GM21717 (cell line): ENCODE results near the gene TAF11L2.
"Not testable (repeated sequence)": the region's sequence is repeated elsewhere in the genome, so short reads cannot be mapped to it uniquely, and the experiment has no call there.

Experiments used
- ATAC-seq: cut with Tn5 transposase; IDR thresholded peaks from one replicate; pipeline ENCODE4 v1.9.1; 2021; ENCODE audit warnings: mild to moderate bottlenecking, moderate library complexity; ENCODE audit not compliant: unreplicated experiment

TAF11L2 gene

GRCh38 chr5:17497931-17498330 is at the start of gene TAF11L2:
Gene TAF11L2, plus strand, starts transcription at chr5:17498231.
- not testable (repeated sequence) for ATAC-seq

DNA sequence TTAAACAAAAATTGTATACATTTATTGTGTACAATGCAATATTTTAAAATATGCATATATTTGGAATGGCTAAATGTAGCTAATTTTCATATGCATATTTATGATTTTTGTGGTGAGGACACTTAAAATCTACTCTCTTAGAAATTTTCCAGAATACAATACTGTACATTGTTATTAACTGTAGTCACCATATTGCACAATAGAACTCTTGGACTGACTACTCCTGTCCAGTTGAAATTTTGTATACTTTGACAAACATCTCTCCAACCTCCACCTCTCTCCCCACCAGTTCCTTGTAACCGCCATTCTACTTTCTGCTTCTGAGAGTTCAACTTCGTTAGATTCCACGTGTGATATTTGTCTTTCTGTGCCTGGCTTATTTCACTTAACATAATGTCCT is 49.2 kb upstream of the TAF11L2 start:
- ATAC-seq, result no peak

DNA sequence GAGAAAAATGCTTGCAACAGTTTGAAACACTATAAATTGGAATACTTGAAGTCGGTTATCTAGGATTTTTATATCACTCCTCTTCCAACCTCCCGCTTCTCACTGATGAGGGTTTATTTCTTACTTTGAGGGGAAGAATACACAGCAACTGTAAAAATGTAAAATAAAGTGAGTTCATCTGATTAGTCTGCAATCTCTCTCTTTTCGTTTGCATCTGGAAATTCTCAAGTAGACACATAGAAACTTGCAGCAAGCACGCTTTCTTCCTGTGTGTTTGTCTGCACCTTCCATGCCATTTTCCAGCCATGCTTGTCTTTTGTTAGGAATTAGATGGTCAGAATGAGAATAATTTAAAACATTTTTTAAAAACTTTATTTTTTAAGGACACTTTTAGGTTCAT is 45.1 kb upstream of the TAF11L2 start:
- ATAC-seq, result no peak

- ATAC-seq, result no peak
Measured at GRCh38 chr5:17455942-17456341, 42.1 kb upstream of the TAF11L2 start.

DNA sequence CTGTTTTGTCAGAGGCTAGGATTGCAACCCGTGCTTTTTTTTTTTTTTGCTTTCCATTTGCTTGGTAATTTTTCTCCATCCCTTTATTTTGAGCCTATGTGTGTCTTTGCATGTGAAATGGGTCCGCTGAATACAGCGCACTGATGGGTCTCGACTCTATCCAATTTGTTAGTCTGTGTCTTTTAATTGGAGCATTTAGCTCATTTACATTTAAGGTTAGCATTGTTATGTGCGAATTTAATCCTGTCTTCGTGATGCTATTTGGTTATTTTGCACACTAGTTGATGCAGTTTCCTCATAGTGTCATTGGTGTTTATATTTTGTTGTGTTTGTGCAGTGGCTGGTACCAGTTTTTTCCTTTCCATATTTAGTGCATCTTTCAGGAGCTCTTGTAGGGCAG is 36.2 kb upstream of the TAF11L2 start:
- no peak for ATAC-seq

DNA sequence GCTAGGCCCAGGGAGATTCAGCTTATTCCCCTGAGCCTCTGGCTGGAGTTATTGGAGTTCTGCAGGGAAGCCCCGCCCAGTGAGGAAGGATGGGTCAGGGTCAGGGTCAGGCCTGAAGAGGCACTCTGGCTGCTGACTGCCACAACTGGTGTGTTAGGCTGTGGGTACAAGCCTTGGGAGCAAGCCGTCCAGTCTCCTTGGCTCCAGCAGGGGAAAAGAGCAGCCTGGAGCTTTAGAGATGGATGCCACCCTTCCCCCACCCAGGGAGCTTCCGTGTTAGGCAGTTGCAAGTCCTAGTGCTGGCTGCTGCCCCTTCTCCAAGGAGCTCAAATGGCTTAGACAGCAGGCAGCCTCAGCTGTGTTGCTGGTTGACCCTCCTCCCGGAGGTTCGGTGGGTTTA is 34.4 kb upstream of the TAF11L2 start:
- ATAC-seq, result no peak

- ATAC-seq, result no peak
Measured at GRCh38 chr5:17470064-17470463, 28.0 kb upstream of the TAF11L2 start.

DNA sequence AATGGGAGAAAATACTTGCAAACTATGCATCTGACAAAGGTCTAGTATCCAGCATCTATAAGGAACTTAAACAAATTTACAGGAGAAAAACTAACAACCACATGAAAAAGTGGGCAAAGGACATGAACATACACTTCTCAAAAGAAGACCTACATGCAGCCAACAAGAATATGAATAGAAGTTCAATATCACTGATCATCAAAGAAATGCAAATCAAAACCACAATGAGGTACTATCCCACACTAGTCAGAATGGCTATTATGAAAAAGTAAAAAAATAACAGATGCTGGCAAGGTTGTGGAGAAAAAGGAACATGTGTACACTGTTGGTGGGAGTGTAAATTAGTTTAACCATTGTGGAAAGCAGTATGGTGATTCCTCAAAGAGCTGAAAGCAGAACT is 23.0 kb upstream of the TAF11L2 start:
- ATAC-seq, result not testable (repeated sequence)

GRCh38 chr5:17477043-17477442 is 21.0 kb upstream of the TAF11L2 start:
- no peak for ATAC-seq

GRCh38 chr5:17477573-17478265 is 20.3 kb upstream of the TAF11L2 start:
- ATAC-seq, result no peak

DNA sequence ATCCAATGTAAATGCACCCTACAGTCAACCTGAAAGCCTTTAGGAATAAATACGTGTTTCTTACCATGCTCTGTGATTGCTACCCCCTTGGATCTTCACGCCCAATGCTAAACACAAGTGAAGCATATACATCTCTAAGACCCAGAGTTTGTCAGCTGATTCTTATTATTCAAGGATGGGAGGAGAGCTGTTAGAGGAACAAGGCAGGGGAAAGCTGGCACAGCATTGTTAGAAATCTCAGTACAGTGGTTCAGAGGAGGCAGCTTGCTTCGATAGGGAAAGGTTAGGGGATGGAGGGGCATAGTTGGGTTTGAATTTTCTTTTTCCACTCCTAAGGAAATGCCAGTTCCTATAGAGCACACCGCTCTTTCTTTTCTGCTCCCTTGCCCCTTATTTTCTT is 16.7 kb upstream of the TAF11L2 start:
- no peak for ATAC-seq

- ATAC-seq, result no peak
Measured at GRCh38 chr5:17482790-17483189, 15.2 kb upstream of the TAF11L2 start.

DNA sequence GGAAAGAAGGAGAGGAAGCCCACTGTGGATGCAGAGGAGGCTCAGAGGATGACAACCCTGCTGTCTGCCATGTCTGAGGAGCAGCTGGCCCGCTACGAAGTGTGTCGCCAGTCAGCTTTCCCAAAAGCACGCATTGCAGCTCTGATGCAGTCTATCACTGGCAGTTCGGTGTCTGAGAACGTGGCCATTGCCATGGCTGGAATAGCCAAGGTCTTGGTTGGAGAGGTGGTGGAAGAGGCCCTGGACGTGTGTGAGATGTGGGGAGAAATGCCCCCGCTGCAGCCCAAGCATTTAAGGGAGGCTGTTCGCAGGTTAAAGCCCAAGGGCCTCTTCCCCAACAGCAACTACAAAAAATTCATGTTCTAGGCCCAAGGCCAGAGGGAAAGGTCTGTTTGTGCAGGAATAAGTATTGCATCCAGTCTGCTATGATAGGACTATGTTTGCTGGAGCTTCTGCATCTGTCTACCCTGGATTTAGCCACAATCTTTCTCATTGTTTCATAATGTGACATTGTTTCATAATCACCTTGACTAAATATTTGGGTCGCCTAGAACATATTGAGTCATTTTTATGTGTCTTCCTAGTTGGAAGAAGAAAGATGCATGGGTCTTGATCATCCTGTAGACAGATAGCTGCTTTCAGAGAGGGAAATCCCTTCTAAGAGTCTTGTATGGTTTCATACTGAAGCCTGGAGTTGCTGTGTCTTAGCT is 11.4 kb upstream of the TAF11L2 start:
- not testable (repeated sequence) for ATAC-seq

GRCh38 chr5:17487174-17487512 is 10.9 kb upstream of the TAF11L2 start:
- ATAC-seq, result no peak

GRCh38 chr5:17491257-17491656 is 6.8 kb upstream of the TAF11L2 start:
- ATAC-seq, result not testable (repeated sequence)

DNA sequence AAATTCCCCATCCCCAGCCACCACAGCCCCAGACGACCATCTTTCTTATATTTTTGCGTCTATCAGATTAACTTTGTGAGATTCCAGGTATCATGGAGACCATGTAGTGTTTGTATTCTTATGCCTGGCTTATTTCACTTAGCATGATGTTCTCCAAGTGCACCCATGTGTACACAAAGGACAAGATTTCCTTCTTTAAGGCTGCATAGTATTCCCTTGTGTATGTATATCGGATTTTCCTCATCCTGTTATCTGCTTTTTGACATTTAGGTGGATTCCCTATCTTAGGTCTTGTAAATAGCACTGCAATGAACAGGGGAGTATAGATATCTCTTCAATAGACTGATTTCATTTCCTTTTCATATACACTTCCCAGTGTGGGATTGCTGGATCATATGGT is 5.3 kb upstream of the TAF11L2 start:
- ATAC-seq, result no peak

DNA sequence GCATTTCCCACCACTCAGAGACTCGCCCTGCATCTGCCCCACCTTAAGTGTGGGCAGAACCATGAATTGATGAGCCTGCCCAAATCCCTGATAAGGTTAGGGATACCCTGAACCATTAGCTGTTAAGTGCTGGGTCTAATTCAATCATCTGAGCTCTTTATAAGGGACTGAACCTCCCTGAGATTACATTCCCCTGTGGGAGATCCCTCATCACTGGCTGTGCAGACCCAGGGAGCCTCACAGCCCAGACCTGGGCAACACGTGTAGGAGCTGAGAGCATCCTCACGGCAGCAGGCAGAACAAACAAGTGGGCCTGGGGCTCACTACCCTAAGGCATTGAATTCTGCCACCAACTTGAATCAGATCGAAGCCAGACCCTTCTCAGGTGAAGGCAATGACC is 585 bp upstream of the TAF11L2 start:
- no peak for ATAC-seq

GRCh38 chr5:17511775-17512325 is 13.8 kb downstream of the TAF11L2 start:
- ATAC-seq, result no peak

DNA sequence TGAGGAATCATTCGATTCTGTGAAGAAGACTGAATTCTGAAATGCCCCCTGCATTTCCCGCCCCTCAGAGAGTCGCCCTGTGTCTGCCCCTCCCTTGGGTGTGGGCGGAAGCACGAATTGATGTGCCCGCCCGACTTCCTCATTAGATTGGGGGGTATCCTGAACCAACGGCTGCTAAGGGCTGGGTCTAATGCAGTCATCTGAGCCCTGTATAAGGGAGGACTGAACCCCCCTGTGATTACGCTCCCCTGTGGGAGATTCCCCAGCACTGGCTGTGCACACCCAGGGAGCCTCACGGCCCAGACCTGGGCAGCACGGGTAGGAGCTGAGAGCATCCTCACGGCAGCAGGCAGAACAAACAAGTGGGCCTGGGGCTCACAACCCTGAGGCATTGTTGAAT is 19.5 kb downstream of the TAF11L2 start:
- not testable (repeated sequence) for ATAC-seq

GRCh38 chr5:17518067-17518466 is 20.0 kb downstream of the TAF11L2 start, which contains the start of gene TAF11L3:
Gene TAF11L3, plus strand, starts transcription at chr5:17518367.
- not testable (repeated sequence) for ATAC-seq

DNA sequence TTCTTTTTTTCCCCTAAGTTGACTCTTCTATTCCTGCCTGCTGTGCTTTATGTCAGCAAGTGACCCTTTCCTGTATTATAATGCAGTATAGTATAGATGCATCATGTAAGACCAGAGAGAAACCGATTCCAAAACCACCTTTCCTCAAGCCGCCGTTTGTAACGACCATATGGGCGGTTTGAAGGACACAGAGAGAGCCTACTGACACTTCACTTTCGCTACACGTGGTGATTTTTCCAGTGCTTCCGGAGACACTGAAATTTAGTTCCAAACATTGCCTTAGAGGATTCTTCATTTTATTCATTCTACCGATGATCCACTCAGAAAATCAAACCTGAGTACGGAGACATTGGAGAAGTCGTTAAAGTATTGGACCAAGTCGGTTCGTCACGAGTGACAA is 21.5 kb downstream of the TAF11L2 start:
- ATAC-seq, result not testable (repeated sequence)

DNA sequence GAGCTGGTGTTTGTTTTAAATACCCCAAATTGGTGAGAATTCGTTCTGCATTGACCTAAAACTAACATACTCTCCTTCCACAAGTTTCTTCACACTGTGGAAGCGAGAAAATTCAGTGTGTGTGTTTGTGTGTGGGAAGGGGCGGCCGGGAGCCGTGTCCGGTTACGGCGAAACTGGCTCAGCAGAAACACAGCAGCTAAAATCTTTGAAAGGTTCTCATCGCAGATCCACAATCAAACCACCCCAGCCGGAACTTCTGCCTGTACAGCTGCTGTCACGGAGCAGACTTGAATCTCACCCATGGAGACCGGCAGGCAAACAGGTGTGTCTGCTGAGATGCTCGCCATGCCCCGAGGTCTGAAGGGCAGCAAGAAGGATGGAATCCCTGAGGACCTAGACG is 23.5 kb downstream of the TAF11L2 start, which contains the start of gene TAF11L4:
TSS of gene TAF11L4 (plus strand) at position 301 of the 400 bp plus-strand sequence.
- ATAC-seq, result not testable (repeated sequence)
